Stimulated activated CD4-positive, alpha-beta T cell treated with anti-CD3 and anti-CD28 coated beads, Interleukin-15, amount 100 ng/mL, for 48 hours (primary cell): ENCODE results near the gene CLMP.

ENCODE experiments used
- DNase-seq, 2 donors: peaks; one replicate each; pipeline ENCODE4 v3.0.0-alpha.2; 2020; ENCODE audit warnings: low read depth in 2 of 2

Gene CLMP

GRCh38 chr11:123190518-123190917 lies 4.5 kb downstream of the CLMP start:
- no peak for DNase-seq

- DNase-seq = no peak
Measured at GRCh38 chr11:123188508-123189165, 6.4 kb downstream of the CLMP start.

GRCh38 chr11:123187665-123188507 lies 7.2 kb downstream of the CLMP start:
- DNase-seq = no peak

- DNase-seq = no peak
Measured at GRCh38 chr11:123187248-123187647, 7.8 kb downstream of the CLMP start.

- DNase-seq = no peak
Measured at GRCh38 chr11:123186286-123186685, 8.8 kb downstream of the CLMP start.

- no peak for DNase-seq
Measured at GRCh38 chr11:123185326-123185725, 9.7 kb downstream of the CLMP start.

- DNase-seq = no peak
Measured at GRCh38 chr11:123184531-123184930, 10.5 kb downstream of the CLMP start.

- DNase-seq = no peak
Measured at GRCh38 chr11:123183391-123184099, 11.5 kb downstream of the CLMP start.

GRCh38 chr11:123181767-123182500 lies 13.1 kb downstream of the CLMP start:
- DNase-seq = no peak

- no peak for DNase-seq
Measured at GRCh38 chr11:123181075-123181474, 14.0 kb downstream of the CLMP start.

- no peak for DNase-seq
Measured at GRCh38 chr11:123180574-123180973, 14.5 kb downstream of the CLMP start.

GRCh38 chr11:123180166-123180565 lies 14.9 kb downstream of the CLMP start:
- DNase-seq = no peak

GRCh38 chr11:123179586-123179985 lies 15.5 kb downstream of the CLMP start:
- DNase-seq = no peak

GRCh38 chr11:123178186-123178585 lies 16.9 kb downstream of the CLMP start:
- DNase-seq = no peak

- DNase-seq = no peak
Measured at GRCh38 chr11:123176785-123177184, 18.3 kb downstream of the CLMP start.

GRCh38 chr11:123174196-123175183 lies 20.6 kb downstream of the CLMP start:
- no peak for DNase-seq

- DNase-seq = no peak
Measured at GRCh38 chr11:123173856-123174186, 21.2 kb downstream of the CLMP start.

GRCh38 chr11:123173040-123173855 lies 21.8 kb downstream of the CLMP start:
- DNase-seq = no peak

GRCh38 chr11:123170929-123171328 lies 24.1 kb downstream of the CLMP start:
- no peak for DNase-seq

- DNase-seq = no peak
Measured at GRCh38 chr11:123169821-123170220, 25.2 kb downstream of the CLMP start.
